HepG2 (cell line): ENCODE data around the gene SLC9C2. TPM values are rescaled to one million over a fixed set of nuclear protein-coding genes. Genes with fewer than 3 reads are reported as not detected.
A peak's percentile ranks its signal among the peaks of the same experiment; 100 is the strongest.

Experiments
- ATF7 ChIP-seq, 2 experiments: fragments of 450-650 bp in 1 of 2; sonication (generic) in 1 of 2; formaldehyde crosslinking in 1 of 2; IDR thresholded peaks; 2 replicates each; pipeline versions ENCODE4 v1.4.0 to v1.6.1; 2016 to 2020; ENCODE audit warnings: antibody characterized with exemption in 1 of 2, mild to moderate bottlenecking in 1 of 2, missing genetic modification reagents in 1 of 2
- FLYWCH1 ChIP-seq: sonication (generic); formaldehyde crosslinking; IDR thresholded peaks from 2 replicates; pipeline ENCODE4 v1.8.1; 2023; ENCODE audit warnings: mild to moderate bottlenecking, missing genetic modification reagents
- FOXO1 ChIP-seq: sonication (generic); formaldehyde crosslinking; IDR thresholded peaks from 2 replicates; pipeline ENCODE4 v1.4.0; 2020; ENCODE audit warnings: missing genetic modification reagents
- HHEX ChIP-seq: IDR thresholded peaks from 2 replicates; pipeline ENCODE4 v1.6.1; 2016; ENCODE audit warnings: control low read depth
- HNRNPH1 ChIP-seq: fragments of 200-400 bp; formaldehyde crosslinking; optimal IDR thresholded peaks from 2 replicates; pipeline ENCODE3; 2017; ENCODE audit warnings: mild to moderate bottlenecking, low read depth, low read length
- MED1 ChIP-seq: sonication (generic); formaldehyde crosslinking; IDR thresholded peaks from 2 replicates; pipeline ENCODE4 v1.4.0; 2020; ENCODE audit warnings: missing genetic modification reagents
- SMARCC2 ChIP-seq: fragments of 450-650 bp; IDR thresholded peaks from 2 replicates; pipeline ENCODE4 v1.6.1; 2017; ENCODE audit warnings: antibody characterized with exemption, mild to moderate bottlenecking
- SNAPC4 ChIP-seq: sonication (generic); formaldehyde crosslinking; IDR thresholded peaks from 2 replicates; pipeline ENCODE4 v1.4.0; 2020; ENCODE audit warnings: mild to moderate bottlenecking, missing genetic modification reagents
- TARDBP ChIP-seq: sonication (generic); formaldehyde crosslinking; IDR thresholded peaks from 2 replicates; pipeline ENCODE4 v1.8.0; 2022; ENCODE audit warnings: mild to moderate bottlenecking, missing genetic modification reagents
- TCF7 ChIP-seq: sonication (generic); IDR thresholded peaks from 2 replicates; pipeline ENCODE4 v1.6.1; 2016; ENCODE audit warnings: antibody characterized with exemption, low read depth
- ZFY ChIP-seq: sonication (generic); formaldehyde crosslinking; IDR thresholded peaks from 2 replicates; pipeline ENCODE4 v1.4.0; 2020; ENCODE audit warnings: missing genetic modification reagents
- ZNF275 ChIP-seq: sonication (generic); formaldehyde crosslinking; IDR thresholded peaks from 2 replicates; pipeline ENCODE4 v1.8.0; 2022; ENCODE audit warnings: missing genetic modification reagents, mild to moderate bottlenecking, inconsistent platforms, borderline replicate concordance
- ZNF564 ChIP-seq: sonication (generic); formaldehyde crosslinking; IDR thresholded peaks from 2 replicates; pipeline ENCODE4 v1.8.1; 2023; ENCODE audit warnings: mild to moderate bottlenecking, missing genetic modification reagents
- ZNF570 ChIP-seq: sonication (generic); formaldehyde crosslinking; IDR thresholded peaks from 2 replicates; pipeline ENCODE4 v1.4.0; 2020; ENCODE audit warnings: mild to moderate bottlenecking, missing genetic modification reagents, borderline replicate concordance
- ZNF780A ChIP-seq: sonication (generic); formaldehyde crosslinking; IDR thresholded peaks from 2 replicates; pipeline ENCODE4 v1.8.0; 2022; ENCODE audit warnings: mild to moderate bottlenecking, missing genetic modification reagents, moderate library complexity
- ZNF784 ChIP-seq: sonication (generic); formaldehyde crosslinking; IDR thresholded peaks from 2 replicates; pipeline ENCODE4 v1.5.1; 2020; ENCODE audit warnings: missing genetic modification reagents, mild to moderate bottlenecking, borderline replicate concordance
- polyA plus RNA-seq, 8 experiments: library from polyadenylated mRNA; depleted of rRNA in 3 of 8; stranded (reverse) in 7 of 8; unstranded in 1 of 8; fragments of >200 nt; fragmentation: Illumina TruSeq in 4 of 8; extraction: Trizol in 4 of 8; gene quantifications; 2 replicates each; pipeline versions ENCODE4 v1.2.1 to v1.2.3, GENCODE V29; 2011 to 2016; ENCODE audit warnings: low read depth in 4 of 8, missing spikeins in 1 of 8, mixed read lengths in 1 of 8; ENCODE audit not compliant: insufficient read depth in 1 of 8
- total RNA-seq, 5 experiments: library from RNA; depleted of rRNA; stranded (reverse); fragments of >200 nt; fragmentation: Illumina TruSeq; extraction: Trizol; gene quantifications; 2 replicates each; pipeline ENCODE4 v1.2.3, GENCODE V29; 2016; ENCODE audit warnings: low read depth in 1 of 5
- TF ChIP-seq, protein P1 (sequence below): sonication (generic); formaldehyde crosslinking; IDR thresholded peaks from 2 replicates; pipeline ENCODE4 v1.4.0; 2020; ENCODE audit warnings: missing genetic modification reagents
- TF ChIP-seq, protein P2 (sequence below): sonication (generic); formaldehyde crosslinking; IDR thresholded peaks from 2 replicates; pipeline ENCODE4 v1.5.0; 2020; ENCODE audit warnings: missing genetic modification reagents
- TF ChIP-seq, protein P3 (sequence below): sonication (generic); formaldehyde crosslinking; IDR thresholded peaks from 2 replicates; pipeline ENCODE4 v1.4.0; 2020; ENCODE audit warnings: missing genetic modification reagents, low read depth, mild to moderate bottlenecking, borderline replicate concordance

SLC9C2 gene
- total and polyA plus RNA-seq, 2 of the 13 experiments (the other 11 are each of a cell fraction or from before 2014, with no cell fraction given), result 0.03 TPM; not detected in 1

GRCh38 chr1:173476665-173477285, 126.1 kb downstream of the SLC9C2 start (continued):
- TF ChIP-seq SNAPC4 (CRISPR knock-in tag) (no peak), ZNF780A (CRISPR knock-in tag) (no peak), ZNF570 (no peak), ZNF275 (CRISPR knock-in tag) (no peak), HNRNPH1 (no peak), SMARCC2 (no peak), ZFY (CRISPR knock-in tag) (peak; percentile 7; the same call in 1 of the 2 replicates), ZNF784 (CRISPR knock-in tag) (no peak), FLYWCH1 (no peak), TCF7 (no peak), TARDBP (no peak), ATF7 (IDR thresholded peaks at IDR 0.05) (no peak), ATF7 (CRISPR knock-in tag; IDR thresholded peaks at IDR 0.05) (no peak), HHEX (CRISPR knock-in tag) (no peak), ZNF564 (no peak), MED1 (CRISPR knock-in tag) (peak; percentile 49), FOXO1 (CRISPR knock-in tag) (no peak)
- TF ChIP-seq, protein P1, sequence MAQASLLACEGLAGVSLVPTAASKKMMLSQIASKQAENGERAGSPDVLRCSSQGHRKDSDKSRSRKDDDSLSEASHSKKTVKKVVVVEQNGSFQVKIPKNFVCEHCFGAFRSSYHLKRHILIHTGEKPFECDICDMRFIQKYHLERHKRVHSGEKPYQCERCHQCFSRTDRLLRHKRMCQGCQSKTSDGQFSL (CRISPR knock-in tag), result no peak
- TF ChIP-seq, protein P2, sequence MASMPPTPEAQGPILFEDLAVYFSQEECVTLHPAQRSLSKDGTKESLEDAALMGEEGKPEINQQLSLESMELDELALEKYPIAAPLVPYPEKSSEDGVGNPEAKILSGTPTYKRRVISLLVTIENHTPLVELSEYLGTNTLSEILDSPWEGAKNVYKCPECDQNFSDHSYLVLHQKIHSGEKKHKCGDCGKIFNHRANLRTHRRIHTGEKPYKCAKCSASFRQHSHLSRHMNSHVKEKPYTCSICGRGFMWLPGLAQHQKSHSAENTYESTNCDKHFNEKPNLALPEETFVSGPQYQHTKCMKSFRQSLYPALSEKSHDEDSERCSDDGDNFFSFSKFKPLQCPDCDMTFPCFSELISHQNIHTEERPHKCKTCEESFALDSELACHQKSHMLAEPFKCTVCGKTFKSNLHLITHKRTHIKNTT (CRISPR knock-in tag), result no peak
- TF ChIP-seq, protein P3, sequence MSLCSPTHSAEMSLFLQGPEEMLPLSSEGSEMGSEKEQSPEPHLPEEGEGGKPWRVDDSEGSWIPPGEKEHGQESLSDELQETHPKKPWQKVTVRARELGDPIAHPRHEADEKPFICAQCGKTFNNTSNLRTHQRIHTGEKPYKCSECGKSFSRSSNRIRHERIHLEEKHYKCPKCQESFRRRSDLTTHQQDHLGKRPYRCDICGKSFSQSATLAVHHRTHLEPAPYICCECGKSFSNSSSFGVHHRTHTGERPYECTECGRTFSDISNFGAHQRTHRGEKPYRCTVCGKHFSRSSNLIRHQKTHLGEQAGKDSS (CRISPR knock-in tag), result no peak
